K562 (cell line): ENCODE measurements around the gene SEMA3G. TPM values are rescaled to one million over a fixed set of nuclear protein-coding genes. Genes with fewer than 3 reads are reported as not detected.

Source experiments
- ATAC-seq: fragments of 200-7000 bp; cut with Tn5 transposase; 3 replicates; pipeline ENCODE4 v1.9.1; 2020; ENCODE audit warnings: moderate library complexity
- BruUV-seq: library from RNA; stranded (reverse); fragments of 400-500 nt; replicated peaks from 2 replicates; lab custom pipeline; 2021; lab: Mats Ljungman, UMichigan
- CTCF ChIA-PET: fragments of 300-600 bp; formaldehyde crosslinking; extraction: SDS; loops from one replicate; lab custom pipeline; 2021; ENCODE audit warnings: low intra/inter-chr PET ratio; lab: Yijun Ruan, JAX
- POLR2A ChIA-PET: fragments of 300-600, 350-650 bp; sonication (Branson Sonifier 250); formaldehyde crosslinking; extraction: SDS; loops from one replicate; lab custom pipeline; 2021; ENCODE audit warnings: antibody characterized with exemption, inconsistent platforms; lab: Yijun Ruan, JAX
- DNase-seq, 4 experiments: peaks; one replicate each; pipeline versions ENCODE4 v3.0.0 to v3.0.0-alpha.2; 2011 to 2018; ENCODE audit warnings: low spot score in 3 of 4, mixed read lengths in 3 of 4; ENCODE audit errors: extremely low read depth in 1 of 4
- FAIRE-seq: peaks from 2 replicates; lab custom pipeline; 2011; peaks lifted over from hg19 to GRCh38; lab: Jason Lieb, UNC
- H2AFZ ChIP-seq: 2 replicates; pipeline ENCODE4 v1.6.0; 2011; ENCODE audit warnings: low read depth, low read length, control low read depth, inconsistent platforms
- H3K27ac ChIP-seq: fragments of 200-600 bp; 3 replicates; pipeline ENCODE4 v1.8.0; 2011; ENCODE audit warnings: low read depth, mild to moderate bottlenecking, control low read depth, inconsistent platforms, low read length, moderate library complexity, mixed read lengths; ENCODE audit errors: extremely low read depth
- H3K27me3 ChIP-seq, 2 experiments: fragments of 300-600 bp in 1 of 2; 2 replicates in 1 of 2; 3 replicates in 1 of 2; pipeline versions ENCODE4 v1.6.0 to v1.8.0; 2011; ENCODE audit warnings: inconsistent platforms in 2 of 2, low read length in 2 of 2, mild to moderate bottlenecking in 1 of 2, mixed read lengths in 1 of 2, moderate library complexity in 1 of 2; ENCODE audit not compliant: control insufficient read depth in 2 of 2, insufficient read depth in 2 of 2
- H3K36me3 ChIP-seq: fragments of 300-600 bp; 3 replicates; pipeline ENCODE4 v1.8.0; 2011; ENCODE audit warnings: mild to moderate bottlenecking, low read length, inconsistent platforms; ENCODE audit not compliant: control insufficient read depth, insufficient read depth
- H3K4me1 ChIP-seq, 2 experiments: fragments of 200-600 bp in 1 of 2; replicated peaks in 1 of 2; 2 replicates in 1 of 2; 3 replicates in 1 of 2; pipeline versions ENCODE4 v1.5.1 to v1.8.0; 2011; ENCODE audit warnings: inconsistent platforms in 2 of 2, low read length in 2 of 2, mild to moderate bottlenecking in 1 of 2, mixed read lengths in 1 of 2, moderate library complexity in 1 of 2; ENCODE audit not compliant: control insufficient read depth in 2 of 2, insufficient read depth in 2 of 2
- H3K4me2 ChIP-seq: 2 replicates; pipeline ENCODE4 v1.6.1; 2011; ENCODE audit warnings: low read length, control low read depth, inconsistent platforms, mixed read lengths; ENCODE audit not compliant: insufficient read depth
- H3K4me3 ChIP-seq: fragments of 200-600 bp; sonication (generic), shearing (Covaris generic); 2 replicates; pipeline ENCODE4 v1.5.1; 2016; ENCODE audit warnings: control low read depth, inconsistent platforms
- H3K79me2 ChIP-seq: fragments of 200-600 bp; 3 replicates; pipeline ENCODE4 v1.8.0; 2011; ENCODE audit warnings: low read length, inconsistent platforms; ENCODE audit not compliant: control insufficient read depth, insufficient read depth
- H3K9ac ChIP-seq, 2 experiments: 2 replicates each; pipeline versions ENCODE4 v1.6.0 to v1.6.1; 2011; ENCODE audit warnings: low read depth in 2 of 2, low read length in 2 of 2, control low read depth in 1 of 2, inconsistent platforms in 1 of 2, mild to moderate bottlenecking in 1 of 2, mixed read lengths in 1 of 2; ENCODE audit not compliant: insufficient read depth in 1 of 2
- H3K9me1 ChIP-seq: one replicate; pipeline ENCODE4 v1.6.0; 2011; ENCODE audit warnings: inconsistent platforms, mild to moderate bottlenecking, low read length, moderate library complexity; ENCODE audit not compliant: control insufficient read depth, insufficient read depth
- H3K9me3 ChIP-seq: replicated peaks from 2 replicates; pipeline ENCODE4 v1.5.1; 2011; ENCODE audit warnings: low read depth, low read length, inconsistent platforms; ENCODE audit not compliant: control insufficient read depth, insufficient read depth
- H4K20me1 ChIP-seq: replicated peaks from 2 replicates; pipeline ENCODE4 v1.6.1; 2011; ENCODE audit warnings: low read length, inconsistent platforms, mixed read lengths; ENCODE audit not compliant: control insufficient read depth, insufficient read depth
- KHSRP ChIP-seq: fragments of 450-650 bp; IDR thresholded peaks from 2 replicates; pipeline ENCODE4 v1.6.1; 2017
- RBM39 ChIP-seq: fragments of 200-400 bp; formaldehyde crosslinking; optimal IDR thresholded peaks from 2 replicates; pipeline ENCODE3; 2018; ENCODE audit warnings: low read depth, low read length
- ZNF239 ChIP-seq: fragments of 250-450 bp; sonication (Bioruptor Pico); IDR thresholded peaks from 2 replicates; pipeline ENCODE4 v1.4.0; 2020; ENCODE audit warnings: mild to moderate bottlenecking
- ZNF316 ChIP-seq: fragments of 450-650 bp; IDR thresholded peaks from 2 replicates; pipeline ENCODE4 v1.6.1; 2016
- WGBS: fragments of 100-300 bp; shearing (Covaris generic); methylation state at CpG from one replicate; pipeline ENCODE4 v1.1.6; 2016; ENCODE audit warnings: low coverage, mixed read lengths; ENCODE audit not compliant: insufficient coverage; ENCODE audit errors: missing lambda C conversion rate; 5-methylcytosine and 5-hydroxymethylcytosine counted together
- in situ Hi-C: fragments of 300-500 bp; cut with MboI; formaldehyde crosslinking; loops from 4 replicates; pipeline ENCODE4 v1.15.0; 2018; ENCODE audit warnings: inconsistent platforms, mixed read lengths
- intact Hi-C: fragments of 100-400 bp; cut with micrococcal nuclease; formaldehyde crosslinking; loops from 2 replicates; pipeline ENCODE4 v1.14.2; 2022
- polyA plus RNA-seq, 8 experiments: library from polyadenylated mRNA; depleted of rRNA in 4 of 8; stranded (reverse) in 5 of 8; unstranded in 3 of 8; fragments of >200 nt; fragmentation: Nextera tagmentation in 2 of 8; fragmentation: Illumina TruSeq in 1 of 8; extraction: Ambion mirVana in 2 of 8; extraction: Trizol in 1 of 8; gene quantifications; 2 replicates each; pipeline versions ENCODE4 v1.2.1 to v1.2.3, GENCODE V29; 2011 to 2014; ENCODE audit warnings: inconsistent platforms in 1 of 8, missing spikeins in 1 of 8
- total RNA-seq, 7 experiments: library from RNA; depleted of rRNA in 6 of 7; stranded (reverse); fragments of >200 nt in 6 of 7; fragmentation: Illumina TruSeq in 2 of 7; extraction: Trizol in 2 of 7; gene quantifications; 2 replicates each; pipeline versions ENCODE4 v1.2.1 to v1.2.3, GENCODE V29; 2011 to 2021; ENCODE audit warnings: low replicate concordance in 1 of 7
- TF ChIP-seq, protein P1 (sequence below): fragments of 200-800 bp; sonication (Bioruptor generic); IDR thresholded peaks from 2 replicates; pipeline ENCODE4 v1.6.1; 2017; ENCODE audit warnings: missing genetic modification characterization, missing compliant biosample characterization

Gene SEMA3G
- total and polyA plus RNA-seq, 9 of the 15 experiments (the other 6 are each of a cell fraction or from before 2014, with no cell fraction given): 0.04 to 0.07 (median 0.05) TPM; not detected in 6

DNA sequence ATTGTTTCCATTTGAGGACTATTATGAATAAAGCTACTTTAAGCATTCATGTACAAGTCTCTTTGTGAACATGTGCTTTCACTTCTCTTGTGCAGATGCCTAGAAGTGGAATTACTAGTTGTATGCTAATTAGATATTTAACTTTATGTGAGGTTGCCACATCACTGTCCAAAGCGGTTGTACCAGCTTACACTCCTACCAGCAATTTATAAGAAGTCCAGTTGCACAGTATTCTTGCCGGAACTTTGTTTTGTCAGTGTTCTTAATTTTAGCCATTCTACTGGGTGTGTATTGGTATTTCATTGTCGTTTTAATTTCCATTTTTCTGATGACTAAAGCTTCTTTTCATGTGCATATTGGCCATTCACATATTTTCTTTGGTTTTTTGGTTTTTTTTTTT, 29.1 kb downstream of the SEMA3G start:
- H3K4me2 ChIP-seq: no peak overlapping the region
- ATAC-seq: no peak
- peaks cover 23% of the 10 kb centered on the region for H3K79me2 ChIP-seq
- no TSS peak for BruUV-seq
- intact Hi-C loops: no loop called here
- TF ChIP-seq ZNF316 (0 out of 2 replicates have a peak, but pooled peaks have one; percentile 2), RBM39 (no peak), KHSRP (no peak), ZNF239 (CRISPR knock-in tag) (no peak)
- TF ChIP-seq, protein P1, sequence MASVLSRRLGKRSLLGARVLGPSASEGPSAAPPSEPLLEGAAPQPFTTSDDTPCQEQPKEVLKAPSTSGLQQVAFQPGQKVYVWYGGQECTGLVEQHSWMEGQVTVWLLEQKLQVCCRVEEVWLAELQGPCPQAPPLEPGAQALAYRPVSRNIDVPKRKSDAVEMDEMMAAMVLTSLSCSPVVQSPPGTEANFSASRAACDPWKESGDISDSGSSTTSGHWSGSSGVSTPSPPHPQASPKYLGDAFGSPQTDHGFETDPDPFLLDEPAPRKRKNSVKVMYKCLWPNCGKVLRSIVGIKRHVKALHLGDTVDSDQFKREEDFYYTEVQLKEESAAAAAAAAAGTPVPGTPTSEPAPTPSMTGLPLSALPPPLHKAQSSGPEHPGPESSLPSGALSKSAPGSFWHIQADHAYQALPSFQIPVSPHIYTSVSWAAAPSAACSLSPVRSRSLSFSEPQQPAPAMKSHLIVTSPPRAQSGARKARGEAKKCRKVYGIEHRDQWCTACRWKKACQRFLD (CRISPR knock-in tag): no peak
- TF ChIP-seq, all 486 proteins: peak for 1
- in situ Hi-C loops: no loop called here
- 100% methylated on average over 3 of the region's 3 CpGs for WGBS
- H4K20me1 ChIP-seq: no peaks in the 10 kb centered on the region
- H3K9me1 ChIP-seq: no peaks in the 10 kb centered on the region
- FAIRE-seq (no peak), DNase-seq (no peak)
- peaks cover 5 to 7% of the 10 kb centered on the region in 2 experiments; a peak in 4 of 5 replicates for H3K4me1 ChIP-seq
- H3K27me3 ChIP-seq: no peaks in the 10 kb centered on the region
- H3K4me3 ChIP-seq: no peak overlapping the region
- POLR2A ChIA-PET: no interaction called here
- CTCF ChIA-PET: interaction anchor here (0.6 kb wide), 1 partner anchor 34 kb away, joined by 3 read pairs; no protein-coding TSS in a partner anchor
- peaks cover 26% of the 10 kb centered on the region for H3K36me3 ChIP-seq
- H3K9ac ChIP-seq: no peak overlapping the region
- H3K27ac ChIP-seq: no peak overlapping the region
- no peak overlapping the region for H2AFZ ChIP-seq
- no peaks in the 10 kb centered on the region for H3K9me3 ChIP-seq
